ENCODE results near the gene HOXC11.

Gene HOXC11

DNA sequence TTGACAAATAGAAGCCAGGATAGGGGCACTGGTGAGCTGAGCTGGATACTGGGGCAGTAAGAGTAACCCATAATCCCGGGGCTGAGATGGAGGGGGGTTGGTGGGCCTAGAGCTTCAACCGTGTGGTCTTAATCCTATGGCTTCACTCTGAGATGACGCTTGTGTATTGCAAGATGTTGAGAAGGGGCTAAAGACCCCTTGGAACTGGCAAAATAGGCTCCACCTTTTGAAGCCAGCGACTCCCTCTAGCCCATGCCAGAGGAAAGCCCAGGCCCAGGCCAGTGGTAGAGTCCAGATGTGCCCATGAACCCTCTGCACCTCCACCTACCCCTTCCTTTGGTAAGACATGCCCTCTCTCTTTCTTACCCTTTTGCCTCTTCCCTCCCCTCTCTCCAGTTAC is 13.6 kb upstream of the HOXC11 start:
- no peak for DNase-seq

DNA sequence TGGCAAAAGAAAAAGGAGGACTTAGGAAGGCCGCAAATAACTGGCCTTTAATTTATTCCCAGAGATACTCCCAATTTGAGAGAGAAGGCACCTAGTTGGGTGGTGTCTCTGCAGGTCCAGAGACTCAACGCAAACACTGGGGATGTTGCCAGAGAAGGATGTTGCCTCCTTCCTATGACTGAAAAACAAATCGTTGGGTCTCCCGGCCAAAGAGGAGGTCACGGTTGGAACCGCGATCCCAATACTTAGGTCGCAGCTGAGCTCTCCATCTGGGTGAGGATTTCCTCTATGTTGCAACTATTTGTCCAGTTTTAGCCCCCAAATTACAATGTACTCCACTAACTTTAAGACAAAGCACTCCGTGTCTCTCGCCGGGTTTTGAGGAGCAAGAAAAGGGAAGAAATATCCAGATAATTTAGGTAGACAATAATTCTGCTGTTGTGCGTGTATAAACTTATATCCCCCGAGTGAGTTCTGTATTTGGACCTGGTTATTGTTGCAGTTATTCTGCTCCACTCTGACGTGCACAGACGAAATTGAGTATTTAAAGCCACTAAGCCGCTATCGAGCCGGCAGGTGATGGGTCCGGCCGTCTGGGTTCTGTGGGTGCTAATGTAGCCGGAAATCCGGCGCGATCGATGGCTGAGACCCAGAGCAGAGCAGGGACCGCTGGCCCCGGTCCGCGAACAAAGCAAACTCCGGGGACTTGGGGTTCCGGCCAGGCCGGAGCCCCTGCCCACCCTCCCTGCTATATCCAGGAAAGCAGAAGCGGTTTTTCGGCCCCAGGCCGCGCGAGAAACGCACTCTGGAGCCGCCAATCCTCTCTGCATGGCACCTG is 12.5 kb upstream of the HOXC11 start:
- no peak for DNase-seq

DNA sequence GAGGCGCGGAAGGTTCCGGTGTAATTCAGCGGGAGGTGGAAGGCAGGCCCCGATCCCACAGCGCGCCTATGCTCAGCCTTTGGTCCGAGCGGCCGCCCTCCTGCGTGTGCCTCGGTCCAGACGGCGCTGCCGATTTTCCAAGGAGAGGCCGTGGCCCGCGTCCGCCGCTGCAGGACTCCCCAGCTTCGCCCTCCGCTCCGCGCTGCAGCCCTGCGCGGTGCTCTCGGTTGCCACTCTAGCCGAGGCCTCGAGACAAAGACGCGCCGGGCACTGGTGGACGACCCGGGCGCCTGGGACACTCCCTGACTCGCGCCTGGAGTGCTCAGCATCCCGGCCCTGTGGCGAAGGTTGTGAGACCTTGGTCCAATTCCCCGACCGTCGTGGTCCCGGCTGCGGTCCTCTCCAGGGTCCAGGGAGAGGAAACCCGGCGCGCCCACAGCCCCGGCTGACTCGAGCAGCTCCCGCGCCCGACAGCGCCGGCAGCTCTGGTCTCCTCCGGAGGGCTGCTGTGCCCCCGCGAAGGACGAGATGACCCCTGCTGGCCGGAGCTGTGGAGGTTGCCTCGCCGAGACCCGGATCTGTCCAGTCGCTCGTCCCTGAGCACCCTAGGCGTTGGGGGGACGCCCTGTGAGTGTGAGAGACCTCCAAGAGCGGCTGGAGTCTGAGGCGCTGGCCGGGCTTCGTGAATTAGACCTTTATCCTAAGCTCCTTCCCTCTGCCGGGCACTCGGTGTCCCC is 11.7 kb upstream of the HOXC11 start:
- DNase-seq = no peak

DNA sequence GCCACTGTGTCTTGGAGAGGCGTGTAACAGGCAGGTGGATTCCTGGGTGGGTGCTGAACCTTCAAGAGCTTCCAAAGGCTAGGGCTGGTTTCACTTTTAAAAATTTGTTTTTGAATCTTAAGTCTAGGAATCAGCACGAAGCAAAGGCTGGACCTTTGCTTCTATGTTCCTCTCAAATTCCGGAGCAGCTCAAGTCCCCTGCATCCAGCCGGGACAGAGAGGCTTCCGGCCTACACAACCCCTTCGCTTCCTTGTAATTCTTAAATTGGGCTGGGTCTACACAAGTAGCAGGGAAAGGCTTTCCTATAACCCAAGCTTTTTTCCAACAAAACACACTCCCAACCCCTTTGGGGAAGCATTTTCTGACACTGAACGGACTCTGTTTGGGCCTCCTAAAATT is 9.9 kb upstream of the HOXC11 start:
- no peak for DNase-seq

DNA sequence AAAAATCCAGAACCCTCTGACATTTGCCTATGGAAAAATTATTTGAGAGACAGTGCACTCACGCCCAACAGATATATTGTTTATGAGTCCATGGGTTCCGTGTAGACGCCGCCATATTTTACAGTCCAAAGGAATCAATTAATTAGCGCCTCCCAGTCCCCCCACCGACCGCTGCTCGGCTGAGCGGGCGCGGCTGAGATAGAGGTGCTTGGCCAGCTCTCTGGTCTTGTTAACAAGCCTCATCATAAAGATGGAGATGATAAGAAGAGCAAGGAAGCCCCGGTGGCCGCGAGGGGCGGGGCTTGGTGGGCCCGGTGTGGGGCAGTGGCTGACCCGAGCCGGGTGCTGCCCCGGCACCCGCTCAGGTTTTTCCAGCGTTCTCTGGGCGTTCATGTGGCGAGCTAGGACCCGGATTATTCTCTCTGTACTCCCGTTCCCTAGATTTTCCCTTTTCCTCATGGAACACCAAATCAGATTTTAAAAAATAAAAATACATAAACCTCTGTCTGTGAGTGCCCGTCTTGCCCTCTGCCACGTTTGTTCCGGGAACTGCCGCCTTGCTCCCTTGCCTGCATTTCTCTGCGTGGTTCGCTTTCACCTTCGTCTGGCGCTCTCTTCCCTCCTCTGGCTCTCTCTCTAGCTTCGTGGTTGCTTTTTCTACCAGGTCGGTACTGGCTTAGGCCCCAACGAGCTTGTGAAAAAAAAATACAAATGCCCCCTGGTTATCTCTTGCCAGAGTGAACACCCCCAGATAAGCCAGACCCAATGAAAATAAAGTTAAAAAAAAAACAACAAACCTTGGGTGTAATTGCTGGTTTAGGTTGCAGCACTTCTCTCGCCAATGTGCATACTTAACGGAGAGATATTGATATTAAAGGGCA is 9.3 kb upstream of the HOXC11 start:
- DNase-seq = no peak

DNA sequence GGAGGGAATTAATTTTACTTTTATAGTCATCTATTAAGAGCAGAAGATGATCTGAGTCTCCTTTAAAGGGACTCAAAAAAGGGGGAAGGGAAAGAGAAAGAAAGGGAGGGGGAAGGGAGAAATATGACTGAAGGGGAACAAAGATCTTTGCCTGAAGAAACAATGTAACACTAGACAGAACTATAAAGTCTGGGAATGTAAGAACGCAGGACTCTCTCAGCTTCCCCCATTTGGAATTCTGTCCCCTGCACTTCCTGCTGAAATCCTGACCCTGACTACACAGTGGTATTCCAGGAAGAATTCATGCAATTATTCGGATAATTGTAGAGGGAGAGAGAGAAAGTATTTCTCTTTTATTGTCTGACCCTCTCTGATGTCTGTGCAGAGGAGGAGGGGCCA is 8.6 kb upstream of the HOXC11 start:
- no peak for DNase-seq

DNA sequence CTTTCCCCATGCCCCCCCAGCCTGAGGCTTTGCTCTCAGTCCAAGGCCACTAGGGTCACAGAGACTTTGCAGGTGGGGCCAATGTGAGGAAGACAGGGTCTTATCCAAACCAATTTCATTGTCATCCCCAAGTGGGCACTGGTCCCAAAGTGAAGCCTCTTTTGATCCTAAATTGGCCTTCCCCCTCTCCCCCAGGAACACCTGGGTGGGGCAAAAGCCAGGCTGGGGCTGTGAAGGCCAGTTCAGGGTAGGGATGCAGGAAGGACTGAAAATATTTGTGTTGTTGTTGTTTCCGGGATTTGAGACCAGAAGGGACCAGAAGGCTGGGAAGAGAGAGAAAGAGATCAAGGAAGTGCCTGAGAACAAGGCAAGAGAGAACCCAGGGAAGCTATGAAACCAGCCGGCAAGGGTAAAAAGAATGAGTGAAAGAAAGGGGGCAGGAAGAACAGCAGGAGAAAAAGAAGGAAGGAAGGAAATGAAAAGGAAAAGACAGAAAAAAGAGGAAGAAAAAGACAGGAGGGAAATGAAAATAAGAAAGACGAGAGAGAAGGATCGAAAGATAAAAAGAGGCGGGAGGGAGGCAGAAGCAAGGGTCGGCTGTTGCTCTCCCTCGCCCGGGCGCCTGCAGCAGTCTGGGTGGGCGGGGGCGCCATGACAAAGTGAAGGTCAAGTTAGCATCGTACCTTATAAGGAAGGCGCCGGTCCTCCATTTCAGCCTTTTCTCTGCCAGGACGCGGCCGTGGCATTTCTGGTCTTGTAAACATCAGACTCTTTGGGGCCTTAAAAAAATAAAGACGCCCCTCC is 7.4 kb upstream of the HOXC11 start:
- no peak for DNase-seq

DNA sequence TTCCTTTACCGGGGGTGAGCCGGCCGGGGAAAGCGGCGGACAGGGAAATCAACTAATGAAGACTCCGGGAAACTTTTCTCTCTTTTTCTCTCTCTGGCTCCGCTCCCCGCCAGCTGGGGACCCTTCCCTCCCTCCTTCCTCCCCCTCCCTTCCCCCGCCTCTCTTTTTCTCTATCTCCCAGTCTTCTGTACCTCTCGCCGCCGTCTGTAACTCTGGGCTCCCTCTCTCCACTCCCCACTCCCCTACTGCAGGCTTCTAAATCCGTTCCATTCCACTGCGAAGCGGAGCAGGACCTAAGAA is 6.9 kb upstream of the HOXC11 start:
- DNase-seq = no peak

DNA sequence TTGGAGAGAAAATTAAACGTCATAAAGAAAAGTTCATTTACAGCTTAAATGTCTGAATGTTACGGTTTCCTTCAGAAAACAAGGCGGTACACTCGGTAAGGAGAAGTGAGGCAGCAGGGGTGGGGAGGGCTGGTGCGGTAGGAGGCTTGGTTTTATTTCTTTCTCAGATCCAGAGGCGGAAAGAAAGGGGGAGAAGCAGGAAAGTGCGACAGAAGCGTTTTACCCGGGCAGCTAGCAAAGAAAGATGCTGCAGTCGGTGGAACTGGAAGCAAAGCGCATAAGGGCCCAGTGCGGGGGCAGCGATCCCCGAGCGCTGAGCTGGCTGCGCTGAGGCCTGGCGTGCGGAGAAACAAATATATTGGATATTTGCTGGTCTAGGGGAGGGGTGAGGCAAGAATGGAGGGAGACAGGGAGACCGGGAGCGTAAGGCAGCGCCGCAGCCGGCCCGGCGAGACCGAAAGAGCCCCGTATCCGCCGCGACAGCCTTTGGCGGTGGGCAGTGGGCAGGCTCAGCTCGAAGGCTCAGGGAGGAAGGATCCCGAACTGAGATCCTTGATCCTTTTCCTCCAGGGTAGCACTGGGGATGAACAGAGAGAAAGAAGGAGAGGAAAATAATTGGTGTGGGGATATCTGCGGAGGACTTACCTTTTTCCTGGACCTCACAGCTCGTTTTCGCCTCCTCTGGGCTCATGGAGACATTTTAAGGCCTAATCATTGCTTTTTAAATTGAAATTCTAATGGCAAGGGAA is 6.4 kb upstream of the HOXC11 start:
- DNase-seq = no peak

DNA sequence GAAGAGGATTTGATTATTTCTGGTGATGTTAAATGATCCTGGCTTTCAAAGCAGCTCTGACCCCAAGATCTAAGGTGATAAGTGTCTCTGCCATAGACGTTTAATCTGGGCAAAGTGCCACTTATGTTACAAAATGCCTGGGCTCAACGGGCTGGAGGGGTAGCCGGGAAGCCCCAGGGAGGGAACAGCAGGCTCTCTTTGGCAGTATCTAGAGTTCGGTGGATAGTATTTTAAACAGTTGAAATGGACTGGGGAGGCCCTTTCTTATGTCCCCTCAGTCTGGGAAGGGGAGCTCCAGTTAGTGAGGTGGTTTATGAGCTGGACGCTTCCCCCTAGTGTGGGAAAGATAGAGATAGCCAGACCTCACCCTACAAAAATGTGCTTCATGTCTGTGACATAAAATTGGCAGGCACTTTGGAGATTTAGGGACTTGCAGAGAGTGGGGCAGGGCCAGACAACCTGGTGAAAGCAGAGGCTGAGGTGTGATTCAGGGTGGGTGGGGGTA is 5.5 kb upstream of the HOXC11 start:
- no peak for DNase-seq

DNA sequence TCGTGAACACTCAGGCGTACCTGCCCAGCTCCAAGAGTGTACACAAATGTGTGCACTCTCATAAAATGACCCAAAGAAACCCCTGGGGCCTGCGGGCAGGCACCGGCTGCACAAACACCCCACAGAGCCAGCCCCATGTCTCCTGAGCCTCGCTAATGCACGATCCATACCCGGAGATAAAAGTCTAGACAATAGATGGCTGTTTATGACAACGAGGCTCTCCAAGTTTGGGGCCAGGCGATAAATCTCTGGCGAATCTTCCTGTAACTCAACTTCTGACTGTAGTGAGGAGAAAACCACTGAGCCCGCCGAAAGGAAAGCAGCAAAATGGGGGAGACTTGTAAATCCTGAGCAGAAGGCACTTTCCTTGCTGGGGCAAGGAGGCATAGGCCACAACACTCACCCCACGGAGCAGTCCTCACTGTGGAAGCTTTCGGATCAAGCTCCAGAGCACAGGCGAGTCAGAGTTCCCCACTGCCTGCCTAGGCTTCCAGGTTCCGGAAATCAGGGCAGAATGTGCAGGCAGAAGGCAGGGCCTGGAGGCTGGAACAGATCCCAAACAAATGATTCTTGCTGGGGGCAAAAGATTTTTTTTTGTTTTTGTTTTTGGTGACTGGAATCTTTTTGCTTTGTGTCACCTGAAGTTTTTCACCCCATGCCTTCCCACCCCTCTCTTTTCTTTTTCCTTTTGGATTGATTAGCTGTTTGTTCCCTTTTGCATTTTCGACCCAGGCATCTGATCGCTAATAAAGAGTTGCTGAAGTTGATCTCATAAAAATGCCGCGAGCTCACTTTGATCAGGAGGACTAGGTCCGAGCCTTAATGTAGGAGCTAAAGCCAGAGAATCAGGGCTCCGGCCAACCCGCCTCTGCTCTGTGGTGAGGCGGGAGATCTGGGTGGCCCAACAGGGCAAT is 4.5 kb upstream of the HOXC11 start:
- DNase-seq = no peak

DNA sequence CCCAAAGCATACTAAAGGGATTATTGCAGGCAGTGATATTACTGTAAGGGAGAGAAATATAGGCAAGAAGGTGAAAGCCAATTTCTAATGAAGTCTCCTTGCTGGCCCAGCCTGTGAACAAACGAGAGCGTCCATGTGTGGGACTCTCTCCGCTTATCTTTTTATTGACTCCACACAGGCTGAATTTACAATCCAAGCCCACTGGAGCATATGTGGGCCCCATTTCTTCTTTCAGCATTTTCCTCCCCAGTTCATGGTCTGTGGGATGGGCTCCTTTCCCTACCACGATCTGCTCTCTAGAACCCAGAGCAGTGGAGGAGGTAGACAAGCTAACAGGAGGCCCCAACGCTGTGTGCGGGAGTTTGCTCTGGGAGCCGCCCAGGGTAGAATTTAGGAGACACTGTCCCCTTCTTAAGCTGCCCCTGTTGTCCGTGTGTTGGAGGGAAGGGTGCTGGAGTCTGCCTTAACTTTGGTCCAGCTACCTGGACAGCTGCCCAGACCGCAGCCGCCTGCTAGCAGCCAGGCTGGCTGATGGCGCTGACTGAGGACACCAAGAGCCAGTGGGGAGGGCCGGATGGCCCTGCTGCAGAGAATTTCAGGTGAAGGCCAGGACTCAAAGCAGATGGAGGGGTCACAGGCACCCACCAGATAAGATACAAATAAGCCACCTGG is 3.2 kb upstream of the HOXC11 start:
- no peak for DNase-seq

DNA sequence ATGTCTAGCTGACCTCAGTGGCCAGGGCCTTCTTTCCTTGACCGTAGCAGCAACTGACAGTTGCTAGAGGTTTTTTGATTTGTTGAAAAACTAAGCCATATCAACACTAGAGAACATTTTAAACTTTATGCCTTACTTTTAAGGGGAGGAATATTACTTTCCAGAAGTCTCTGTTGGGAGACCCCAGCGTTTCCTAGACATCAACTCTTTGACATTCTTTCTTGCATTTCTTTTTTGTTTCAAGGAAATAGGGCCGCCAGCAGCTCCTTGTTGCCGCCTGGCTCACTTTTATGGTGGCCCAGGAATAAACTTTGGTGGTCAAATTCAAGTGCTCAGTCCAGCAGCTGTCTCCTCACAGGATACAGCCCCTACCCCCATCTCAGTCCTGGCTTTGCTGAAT is 2.5 kb upstream of the HOXC11 start:
- DNase-seq = no peak

DNA sequence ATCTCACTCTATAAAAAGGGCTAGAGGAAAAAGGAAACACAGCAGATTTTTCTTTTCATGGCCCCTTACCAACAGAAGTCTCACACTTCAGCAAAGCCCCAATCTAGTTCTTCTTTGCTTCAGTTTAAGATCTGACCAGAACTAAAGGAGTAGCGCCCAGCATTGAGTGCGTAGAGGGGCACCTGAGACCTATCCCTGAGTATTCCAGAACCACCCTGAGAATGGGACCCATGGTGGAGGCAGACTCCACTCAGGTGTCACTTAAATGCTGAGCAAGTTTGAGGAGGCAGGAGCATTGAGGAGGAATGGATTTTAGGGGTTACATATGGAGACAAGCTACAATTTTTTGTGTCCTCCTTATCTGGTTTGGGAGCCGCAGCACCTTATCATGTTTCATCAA is 1.8 kb upstream of the HOXC11 start:
- no peak for DNase-seq

DNA sequence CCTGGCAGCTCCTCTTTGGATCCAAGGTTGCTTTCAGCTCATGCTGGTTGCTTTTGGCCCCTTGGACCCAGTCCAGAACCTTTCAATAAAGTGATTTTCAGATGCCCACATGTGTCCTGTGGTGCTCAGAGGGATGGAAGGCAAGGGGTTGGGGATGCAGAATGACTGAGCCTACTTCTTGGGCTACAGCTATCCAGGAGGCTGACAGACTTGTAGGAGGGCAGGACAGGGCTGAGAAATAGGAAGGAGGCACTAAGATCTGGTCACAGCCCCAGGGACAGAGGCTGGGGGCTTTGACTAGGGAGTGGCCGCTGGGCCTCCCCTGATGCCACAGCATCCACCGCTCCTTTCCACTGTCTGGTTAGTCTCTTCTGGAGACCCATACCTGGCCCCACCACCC is 1.2 kb upstream of the HOXC11 start:
- no peak for DNase-seq

DNA sequence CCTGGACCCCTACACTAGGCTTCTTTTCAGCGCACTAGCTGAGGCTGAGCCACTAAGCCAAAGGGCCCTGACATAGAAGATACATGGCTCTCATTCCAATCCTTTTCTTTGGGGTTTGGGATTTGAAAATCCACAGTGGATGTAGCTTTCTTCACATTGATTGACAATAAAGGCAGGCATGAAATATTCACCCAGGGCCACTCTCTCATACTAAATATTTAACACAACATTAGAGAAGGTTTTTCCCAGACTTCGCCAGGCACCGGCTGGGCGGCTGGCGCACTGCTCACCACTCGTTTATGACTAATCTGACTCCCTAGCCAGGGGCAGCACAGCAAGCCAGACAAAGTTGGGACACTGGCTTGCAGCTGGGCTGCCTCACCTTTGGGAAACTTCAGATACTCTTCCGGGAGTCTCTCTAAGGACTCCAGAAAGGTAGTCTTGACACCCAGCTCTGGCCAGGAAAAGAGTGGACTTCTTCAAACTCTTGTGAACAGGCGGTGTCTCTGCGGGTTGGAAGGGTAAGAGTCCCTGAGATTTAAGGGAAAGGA is 699 bp upstream of the HOXC11 start:
- DNase-seq = no peak

DNA sequence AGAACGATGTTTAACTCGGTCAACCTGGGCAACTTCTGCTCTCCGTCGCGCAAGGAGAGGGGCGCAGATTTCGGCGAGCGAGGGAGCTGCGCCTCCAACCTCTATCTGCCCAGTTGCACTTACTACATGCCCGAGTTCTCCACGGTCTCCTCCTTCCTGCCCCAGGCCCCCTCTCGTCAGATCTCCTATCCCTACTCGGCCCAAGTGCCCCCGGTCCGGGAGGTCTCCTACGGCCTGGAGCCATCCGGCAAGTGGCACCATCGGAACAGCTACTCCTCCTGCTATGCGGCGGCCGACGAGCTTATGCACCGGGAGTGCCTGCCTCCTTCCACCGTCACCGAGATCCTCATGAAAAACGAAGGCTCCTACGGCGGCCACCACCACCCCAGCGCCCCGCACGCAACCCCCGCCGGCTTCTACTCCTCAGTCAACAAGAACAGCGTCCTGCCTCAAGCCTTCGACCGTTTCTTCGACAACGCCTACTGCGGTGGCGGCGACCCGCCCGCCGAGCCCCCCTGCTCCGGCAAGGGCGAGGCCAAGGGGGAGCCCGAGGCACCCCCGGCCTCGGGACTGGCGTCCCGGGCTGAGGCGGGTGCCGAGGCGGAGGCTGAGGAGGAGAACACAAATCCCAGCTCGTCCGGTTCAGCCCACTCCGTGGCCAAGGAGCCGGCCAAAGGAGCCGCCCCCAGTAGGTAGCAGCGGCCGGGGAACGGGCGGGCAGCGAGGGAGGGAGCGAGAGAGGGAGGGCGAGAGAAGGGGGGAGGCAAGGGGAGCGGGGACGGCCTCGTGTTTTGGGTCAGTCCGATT is 513 bp downstream of the HOXC11 start:
- DNase-seq = no peak

DNA sequence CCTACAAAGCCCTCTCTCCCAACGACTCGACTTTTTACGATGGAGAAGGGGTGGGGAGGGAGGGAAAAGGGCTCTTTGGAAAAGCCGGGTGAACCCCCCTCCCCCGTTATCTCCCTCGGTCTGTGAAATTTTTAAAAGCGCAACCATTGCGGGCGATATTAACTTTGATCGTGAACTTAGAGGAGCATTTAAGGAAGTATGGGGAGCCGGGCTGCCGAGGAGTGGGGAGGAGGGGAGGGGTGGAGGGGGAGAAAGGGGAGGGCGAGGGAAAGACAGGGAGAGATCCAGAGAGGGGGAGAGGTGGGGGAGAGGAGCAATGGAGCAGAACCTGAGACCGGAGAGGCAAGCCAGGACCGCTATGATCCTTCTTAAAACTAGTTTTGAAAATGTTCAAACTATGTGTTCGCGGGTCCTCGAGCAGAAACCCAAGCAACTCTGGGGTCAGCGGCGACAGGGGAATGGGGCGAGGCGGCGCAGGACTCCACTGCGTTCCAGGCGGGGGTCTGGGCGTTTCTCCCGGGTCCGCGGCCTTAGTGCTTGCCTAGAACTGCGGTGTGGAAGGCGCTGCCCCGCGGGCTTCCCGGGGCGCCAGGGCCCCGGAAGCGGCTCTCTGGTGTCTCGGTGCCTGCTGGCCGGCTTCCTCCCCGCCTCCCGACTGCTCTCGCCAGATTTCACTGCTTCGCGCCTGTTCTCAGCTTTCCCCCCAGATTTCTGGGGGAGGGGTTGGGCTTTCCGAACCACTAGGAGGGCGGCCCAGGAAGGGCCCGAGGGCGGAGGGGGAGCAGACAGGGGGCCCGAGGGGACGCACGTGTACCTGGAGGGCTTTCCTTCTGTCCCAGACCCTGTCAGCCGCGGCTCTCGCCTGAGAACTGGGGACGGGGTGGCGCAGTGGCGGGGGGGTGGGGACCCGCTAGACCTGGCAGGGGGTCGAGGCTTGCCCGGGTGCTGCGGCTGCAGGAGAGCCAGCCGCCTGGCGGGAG is 1.4 kb downstream of the HOXC11 start, which contains the start of gene HOTAIR:
TSS of gene HOTAIR (minus strand) at position 871 of the 980 bp plus-strand sequence.
- DNase-seq = peak; percentile 49

All from stimulated activated CD4-positive, alpha-beta T cell treated with anti-CD3 and anti-CD28 coated beads, Interleukin-15, amount 100 ng/mL, for 24 hours (primary cell).